Osteoblast (primary cell): Measurements from ENCODE around the gene ZNF791. TPM values are rescaled to one million over a fixed set of nuclear protein-coding genes. Genes with fewer than 3 reads are reported as not detected.

Experiments
- DNase-seq: peaks from one replicate; pipeline ENCODE4 v3.0.0; 2011; ENCODE audit warnings: low spot score, mixed read lengths; ENCODE audit not compliant: insufficient read length; ENCODE audit errors: missing footprints
- H2AFZ ChIP-seq: 2 replicates; pipeline ENCODE4 v1.6.0; 2011; ENCODE audit warnings: mild to moderate bottlenecking, low read length
- H3K27ac ChIP-seq: 2 replicates; pipeline ENCODE4 v1.5.1; 2011; ENCODE audit warnings: mild to moderate bottlenecking, low read depth, low read length, moderate library complexity
- H3K27me3 ChIP-seq: 2 replicates; pipeline ENCODE4 v1.6.0; 2012; ENCODE audit warnings: mild to moderate bottlenecking, control low read depth, inconsistent platforms, low read length, moderate library complexity; ENCODE audit not compliant: insufficient read depth
- H3K36me3 ChIP-seq: 2 replicates; pipeline ENCODE4 v1.5.1; 2011; ENCODE audit warnings: mild to moderate bottlenecking, low read length, control low read depth, moderate library complexity; ENCODE audit not compliant: insufficient read depth
- H3K4me1 ChIP-seq: 2 replicates; pipeline ENCODE4 v1.5.1; 2011; ENCODE audit warnings: mild to moderate bottlenecking, low read length, control low read depth, moderate library complexity; ENCODE audit not compliant: insufficient read depth
- H3K4me2 ChIP-seq: 2 replicates; pipeline ENCODE4 v1.6.0; 2011; ENCODE audit warnings: mild to moderate bottlenecking, low read length; ENCODE audit not compliant: insufficient read depth
- H3K4me3 ChIP-seq: fragments of 200-600 bp; sonication (generic); 3 replicates; pipeline ENCODE4 v1.5.1; 2012; ENCODE audit warnings: mild to moderate bottlenecking, low read length, inconsistent platforms; ENCODE audit not compliant: insufficient read depth
- H3K79me2 ChIP-seq: 2 replicates; pipeline ENCODE4 v1.6.0; 2012; ENCODE audit warnings: mild to moderate bottlenecking, low read length, control low read depth, inconsistent platforms; ENCODE audit not compliant: insufficient read depth
- H3K9me3 ChIP-seq: 2 replicates; pipeline ENCODE4 v1.5.1; 2011; ENCODE audit warnings: low read depth, low read length, control low read depth
- H4K20me1 ChIP-seq: 2 replicates; pipeline ENCODE4 v1.6.0; 2012; ENCODE audit warnings: mild to moderate bottlenecking, low read length, control low read depth; ENCODE audit not compliant: insufficient read depth
- total RNA-seq: library from RNA; depleted of rRNA; stranded (reverse); fragments of >200 nt; gene quantifications from 2 replicates; pipeline ENCODE4 v1.2.3, GENCODE V29; 2012
- TF ChIP-seq, protein P1 (sequence below): IDR thresholded peaks from 2 replicates; pipeline ENCODE4 v1.5.1; 2011; ENCODE audit warnings: mild to moderate bottlenecking, low read depth, low read length, moderate library complexity; ENCODE audit errors: extremely low read depth

Gene ZNF791
- total RNA-seq, 1 donor: 16.6 TPM

DNA sequence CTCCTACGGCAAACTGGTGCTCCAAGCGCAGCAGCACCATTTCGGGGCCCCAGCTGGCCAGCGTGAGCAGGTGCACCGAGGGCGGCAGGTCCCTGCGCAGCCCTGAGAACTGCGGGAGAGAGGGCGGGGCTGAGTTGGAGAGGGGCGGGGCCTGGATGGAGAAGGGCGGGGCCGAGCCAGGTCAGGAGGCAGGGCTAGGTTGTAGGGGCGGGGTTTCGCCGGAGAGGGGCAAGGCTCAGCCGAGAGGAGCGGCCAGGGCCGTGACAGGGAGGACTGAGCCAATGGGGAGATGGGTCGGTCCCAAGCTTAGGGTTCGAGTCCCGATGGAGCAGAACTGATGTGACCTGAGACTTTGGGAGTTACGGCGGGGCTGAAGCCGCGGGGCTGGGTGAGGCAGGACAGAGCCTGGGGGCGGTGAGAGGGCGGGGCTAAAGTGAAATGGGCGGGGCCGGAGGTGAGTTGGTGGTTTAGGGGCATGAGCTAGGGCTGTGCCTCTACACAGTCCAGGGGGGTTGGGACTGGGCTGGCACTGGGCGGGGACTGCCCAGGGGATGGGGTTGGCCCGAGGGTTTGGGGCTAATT lies 36.9 kb downstream of the ZNF791 start:
- H3K4me2 ChIP-seq: peak overlapping the region; percentile 67
- H3K27ac ChIP-seq: no peak overlapping the region
- no peaks in the 10 kb centered on the region for H3K9me3 ChIP-seq
- H3K79me2 ChIP-seq: no peaks in the 10 kb centered on the region
- no peaks in the 10 kb centered on the region for H4K20me1 ChIP-seq
- H3K4me1 ChIP-seq: no peaks in the 10 kb centered on the region
- H3K36me3 ChIP-seq: no peaks in the 10 kb centered on the region
- no peaks in the 10 kb centered on the region for H3K27me3 ChIP-seq
- no peak overlapping the region for H2AFZ ChIP-seq
- TF ChIP-seq, protein P1, sequence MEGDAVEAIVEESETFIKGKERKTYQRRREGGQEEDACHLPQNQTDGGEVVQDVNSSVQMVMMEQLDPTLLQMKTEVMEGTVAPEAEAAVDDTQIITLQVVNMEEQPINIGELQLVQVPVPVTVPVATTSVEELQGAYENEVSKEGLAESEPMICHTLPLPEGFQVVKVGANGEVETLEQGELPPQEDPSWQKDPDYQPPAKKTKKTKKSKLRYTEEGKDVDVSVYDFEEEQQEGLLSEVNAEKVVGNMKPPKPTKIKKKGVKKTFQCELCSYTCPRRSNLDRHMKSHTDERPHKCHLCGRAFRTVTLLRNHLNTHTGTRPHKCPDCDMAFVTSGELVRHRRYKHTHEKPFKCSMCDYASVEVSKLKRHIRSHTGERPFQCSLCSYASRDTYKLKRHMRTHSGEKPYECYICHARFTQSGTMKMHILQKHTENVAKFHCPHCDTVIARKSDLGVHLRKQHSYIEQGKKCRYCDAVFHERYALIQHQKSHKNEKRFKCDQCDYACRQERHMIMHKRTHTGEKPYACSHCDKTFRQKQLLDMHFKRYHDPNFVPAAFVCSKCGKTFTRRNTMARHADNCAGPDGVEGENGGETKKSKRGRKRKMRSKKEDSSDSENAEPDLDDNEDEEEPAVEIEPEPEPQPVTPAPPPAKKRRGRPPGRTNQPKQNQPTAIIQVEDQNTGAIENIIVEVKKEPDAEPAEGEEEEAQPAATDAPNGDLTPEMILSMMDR: no peak
- DNase-seq: peak; percentile 92
- H3K4me3 ChIP-seq: peak overlapping the region; percentile 56

DNA sequence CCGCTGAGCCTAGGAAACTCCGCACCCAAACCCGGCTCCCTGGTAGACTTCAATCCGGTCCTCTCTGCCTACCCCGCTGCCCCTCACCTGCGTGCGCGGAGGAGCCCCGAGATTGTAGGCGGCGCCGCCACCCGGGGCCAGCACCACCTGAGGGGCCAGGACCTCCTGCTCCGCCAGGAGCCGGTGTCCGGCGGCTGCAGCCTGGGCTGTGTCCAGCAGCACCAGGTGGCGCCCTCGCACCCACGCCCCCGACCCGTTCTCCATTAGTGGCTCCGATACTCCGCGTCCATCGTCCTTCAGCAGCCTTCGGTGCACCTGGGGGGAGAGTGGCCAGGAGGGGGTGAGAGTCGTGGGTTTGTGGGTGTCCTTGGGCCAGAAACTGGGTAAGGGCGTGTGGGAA lies 37.4 kb downstream of the ZNF791 start:
- Histone ChIP-seq H3K27me3 (no peaks in the 10 kb centered on the region), H3K27ac (no peak overlapping the region), H3K36me3 (no peaks in the 10 kb centered on the region), H3K4me1 (no peaks in the 10 kb centered on the region), H3K79me2 (no peaks in the 10 kb centered on the region), H2AFZ (no peak overlapping the region), H3K4me3 (peak overlapping the region; percentile 56), H3K4me2 (peak overlapping the region; percentile 67), H4K20me1 (no peaks in the 10 kb centered on the region), H3K9me3 (no peaks in the 10 kb centered on the region)
- DNase-seq: peak; percentile 78
- TF ChIP-seq, protein P1: peak; percentile 26

DNA sequence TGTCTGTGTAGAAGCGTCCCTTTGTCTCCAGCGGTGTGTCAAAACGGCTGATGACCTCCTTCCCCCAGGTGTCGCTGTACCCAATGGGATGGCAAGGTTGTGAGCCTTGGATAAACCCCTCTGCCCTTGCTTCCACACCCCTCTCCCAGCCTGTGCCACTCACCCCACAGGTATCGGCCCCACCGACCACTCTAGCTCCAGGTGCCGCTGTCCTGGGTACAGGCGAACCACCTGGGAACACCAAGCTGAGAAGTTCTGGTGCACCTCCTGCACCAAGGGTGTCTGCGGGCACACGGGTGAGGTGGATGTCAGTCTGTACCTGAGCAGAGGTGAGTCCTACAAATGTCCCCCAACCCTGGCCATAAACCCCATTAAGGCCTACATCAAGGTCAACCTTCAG lies 39.2 kb downstream of the ZNF791 start:
- no peaks in the 10 kb centered on the region for H3K9me3 ChIP-seq
- TF ChIP-seq, protein P1: no peak

DNA sequence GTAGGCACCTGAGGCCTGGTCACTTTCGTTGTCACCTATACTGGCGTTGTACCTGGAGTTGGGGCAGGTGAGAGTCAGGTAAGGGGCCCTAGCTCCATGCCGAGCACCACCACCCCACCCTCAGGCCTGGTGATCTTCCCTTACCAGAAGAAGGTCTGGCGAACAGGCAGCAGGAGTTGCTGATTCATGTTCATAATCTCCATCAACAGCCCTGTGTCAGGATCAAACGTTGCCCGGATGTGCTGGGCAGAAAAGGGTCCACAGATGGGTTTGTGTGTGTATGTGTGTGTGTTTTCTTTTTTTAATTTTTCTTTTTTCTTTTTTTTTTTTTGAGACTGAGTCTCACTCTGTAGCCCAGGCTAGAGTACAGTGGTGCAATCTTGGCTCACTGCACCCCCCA lies 41.5 kb downstream of the ZNF791 start:
- H2AFZ ChIP-seq: no peak overlapping the region
- H3K27me3 ChIP-seq: no peaks in the 10 kb centered on the region
- peaks cover 14% of the 10 kb centered on the region for H3K36me3 ChIP-seq
- H3K4me3 ChIP-seq: no peak overlapping the region
- no peaks in the 10 kb centered on the region for H4K20me1 ChIP-seq
- TF ChIP-seq, protein P1: no peak
- H3K4me1 ChIP-seq: no peaks in the 10 kb centered on the region
- DNase-seq: peak; percentile 42
- H3K79me2 ChIP-seq: no peaks in the 10 kb centered on the region
- H3K4me2 ChIP-seq: no peak overlapping the region
- H3K9me3 ChIP-seq: no peaks in the 10 kb centered on the region
- H3K27ac ChIP-seq: no peak overlapping the region

More for the DNA sequence above, 39.2 kb downstream of the ZNF791 start:
- no peak overlapping the region for H2AFZ ChIP-seq
- H4K20me1 ChIP-seq: no peaks in the 10 kb centered on the region
- H3K4me3 ChIP-seq: no peak overlapping the region
- peak; percentile 21 for DNase-seq
- peaks cover 1% of the 10 kb centered on the region for H3K36me3 ChIP-seq
- H3K27ac ChIP-seq: no peak overlapping the region
- H3K27me3 ChIP-seq: no peaks in the 10 kb centered on the region
- no peaks in the 10 kb centered on the region for H3K79me2 ChIP-seq
- H3K4me1 ChIP-seq: no peaks in the 10 kb centered on the region
- H3K4me2 ChIP-seq: no peak overlapping the region
